GM21619 (cell line): ENCODE measurements around the gene NYAP1.
"Not testable (repeated sequence)": the region's sequence is repeated elsewhere in the genome, so short reads cannot be mapped to it uniquely, and the experiment has no call there.

Source experiments
- ATAC-seq: cut with Tn5 transposase; IDR thresholded peaks from one replicate; pipeline ENCODE4 v1.9.1; 2021; ENCODE audit not compliant: unreplicated experiment

Gene NYAP1

DNA sequence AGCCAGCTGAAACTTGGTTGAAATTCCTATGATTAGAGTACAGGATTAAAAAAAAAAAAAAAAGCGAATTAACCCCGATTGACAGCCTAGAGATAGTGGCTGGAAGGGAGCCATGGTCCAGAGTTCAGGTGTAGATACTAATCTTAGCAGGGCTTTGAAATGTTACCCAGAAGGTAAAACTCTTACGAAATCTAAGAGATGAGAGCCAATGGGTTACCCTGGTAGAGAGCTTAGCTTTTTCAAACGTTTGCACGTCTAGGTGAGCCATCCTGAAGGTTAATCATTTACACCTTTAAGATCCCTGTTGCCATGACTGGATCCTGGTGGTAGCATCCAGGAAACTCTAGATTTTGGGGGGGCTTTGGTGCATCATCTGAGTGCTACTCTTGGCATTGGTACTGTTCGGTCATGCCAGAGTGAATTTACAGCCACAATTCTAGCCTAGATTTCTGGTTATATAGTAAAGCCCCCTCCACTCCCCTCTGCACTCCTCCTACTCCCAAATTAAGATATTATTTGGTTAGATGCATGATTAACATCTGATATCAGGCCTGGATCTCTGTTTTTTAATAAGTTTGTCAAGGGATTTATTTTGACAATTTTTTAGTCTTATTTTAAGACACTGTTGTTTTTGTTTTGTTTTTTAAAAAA, 56.5 kb downstream of the NYAP1 start:
- ATAC-seq: no peak

DNA sequence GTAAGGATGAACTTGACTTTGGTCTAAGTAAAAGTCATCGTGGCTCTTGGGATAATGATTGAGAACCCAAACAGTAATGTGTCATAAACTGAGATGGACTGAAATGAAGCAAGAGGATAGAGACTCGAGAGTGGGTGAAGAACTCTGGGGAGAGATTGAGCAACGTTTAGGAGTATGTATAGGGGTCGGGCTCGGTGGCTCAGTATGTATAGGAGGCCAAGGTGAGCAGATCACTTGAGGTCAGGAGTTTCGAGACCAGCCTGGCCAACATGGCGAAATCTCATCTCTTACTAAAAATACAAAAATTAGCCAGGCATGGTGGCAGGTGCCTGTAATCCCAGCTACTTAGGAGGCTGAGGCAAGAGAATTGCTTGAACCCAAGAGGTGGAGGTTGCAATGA, 57.6 kb downstream of the NYAP1 start:
- not testable (repeated sequence) for ATAC-seq

DNA sequence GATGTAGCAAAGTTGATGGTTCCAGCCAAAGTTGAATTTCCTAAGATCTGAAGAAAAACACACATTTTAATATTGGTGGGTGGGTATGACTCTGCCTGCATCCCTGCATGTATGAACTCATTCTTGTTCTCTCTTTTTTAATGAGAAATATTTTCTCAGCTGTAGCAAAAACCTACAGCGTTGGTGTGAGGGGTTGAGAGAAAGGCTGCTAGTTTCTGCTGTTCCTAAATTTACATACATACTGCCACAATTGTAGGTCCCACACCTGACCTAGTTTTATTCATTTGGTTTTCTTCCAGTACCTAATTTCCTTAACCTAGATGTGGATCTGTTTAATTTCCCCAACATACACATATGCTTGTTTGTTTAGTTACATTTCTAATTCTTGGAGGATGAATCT, 59.9 kb downstream of the NYAP1 start:
- ATAC-seq: no peak

DNA sequence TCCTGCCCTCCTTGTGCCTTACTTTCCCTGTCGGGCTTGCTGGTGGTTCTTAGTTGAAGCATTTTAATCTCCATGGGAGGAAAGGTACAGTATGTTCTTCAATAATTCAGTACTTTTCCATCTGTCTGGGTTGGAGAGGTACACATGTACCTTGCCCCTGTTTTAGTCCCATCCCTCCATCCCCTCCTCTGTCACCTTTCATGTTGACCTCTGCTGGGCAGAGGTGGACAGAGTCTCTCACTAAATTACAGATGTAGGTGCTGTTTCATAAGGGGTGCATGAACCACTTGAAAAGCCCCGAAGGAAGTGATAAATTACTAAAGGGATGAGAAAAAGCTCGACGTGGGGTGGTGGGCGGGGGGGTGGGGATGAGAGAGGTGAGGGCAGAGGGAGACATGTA, 60.7 kb downstream of the NYAP1 start:
- ATAC-seq: no peak
